NCI-H526 (cell line): ENCODE results near the gene SV2C.
"Not testable (repeated sequence)": the region's sequence is repeated elsewhere in the genome, so short reads cannot be mapped to it uniquely, and the experiment has no call there.

Source experiments
- DNase-seq, 2 experiments: peaks; one replicate each; lab custom pipeline; 2025; lab: John Stamatoyannopoulos, UW

Gene SV2C

GRCh38 chr5:76341651-76342334 lies 258.6 kb downstream of the SV2C start:
- DNase-seq, result no peak

- no peak for DNase-seq
Measured at GRCh38 chr5:76342474-76342873, 259.3 kb downstream of the SV2C start.

GRCh38 chr5:76345582-76345981 lies 262.4 kb downstream of the SV2C start:
- DNase-seq, result no peak

GRCh38 chr5:76351176-76351575 lies 268.0 kb downstream of the SV2C start:
- DNase-seq, result no peak

GRCh38 chr5:76351577-76351976 lies 268.4 kb downstream of the SV2C start:
- DNase-seq, result peak; percentile 29 to 68

- DNase-seq, result no peak
Measured at GRCh38 chr5:76356887-76357286, 273.7 kb downstream of the SV2C start.

GRCh38 chr5:76363352-76364225 lies 280.4 kb downstream of the SV2C start:
- peak; percentile 65 to 66 for DNase-seq

GRCh38 chr5:76364226-76364589 lies 281.0 kb downstream of the SV2C start:
- no peak for DNase-seq

- DNase-seq, result no peak
Measured at GRCh38 chr5:76365561-76365960, 282.4 kb downstream of the SV2C start.

- DNase-seq, result no peak
Measured at GRCh38 chr5:76366596-76366995, 283.4 kb downstream of the SV2C start.

- DNase-seq, result no peak
Measured at GRCh38 chr5:76367623-76368371, 284.6 kb downstream of the SV2C start.

GRCh38 chr5:76368941-76369340 lies 285.8 kb downstream of the SV2C start:
- DNase-seq, result no peak

GRCh38 chr5:76369668-76370067 lies 286.5 kb downstream of the SV2C start:
- not testable (repeated sequence) for DNase-seq

GRCh38 chr5:76371960-76372322 lies 288.8 kb downstream of the SV2C start:
- DNase-seq, result no peak

GRCh38 chr5:76372323-76373054 lies 289.3 kb downstream of the SV2C start:
- no peak for DNase-seq

- no peak for DNase-seq
Measured at GRCh38 chr5:76376148-76376865, 293.1 kb downstream of the SV2C start.

GRCh38 chr5:76376866-76377230 lies 293.7 kb downstream of the SV2C start:
- no peak for DNase-seq

- DNase-seq, result no peak
Measured at GRCh38 chr5:76378355-76378754, 295.2 kb downstream of the SV2C start.

- no peak for DNase-seq
Measured at GRCh38 chr5:76379316-76379715, 296.1 kb downstream of the SV2C start.

GRCh38 chr5:76379855-76380254 lies 296.7 kb downstream of the SV2C start:
- DNase-seq, result no peak

- no peak for DNase-seq
Measured at GRCh38 chr5:76380346-76381066, 297.3 kb downstream of the SV2C start.
